ENCODE measurements around the gene KRTAP10-5. TPM values are rescaled to one million over a fixed set of nuclear protein-coding genes. Genes with fewer than 3 reads are reported as not detected.
"Not testable (repeated sequence)": the region's sequence is repeated elsewhere in the genome, so short reads cannot be mapped to it uniquely, and the experiment has no call there.

Gene KRTAP10-5
- total RNA-seq, 5 donors from 2014 or later (not counting 1 experiment from before 2014, with no cell fraction given) = not detected

- ChIA-PET POLR2A (no interaction called here), CTCF (no interaction called here)
- H3K36me3 Mint-ChIP-seq = peaks cover 4% of the 10 kb centered on the region
- no peaks in the 10 kb centered on the region for H3K9me3 ChIP-seq
- H3K27ac ChIP-seq (ENCODE audit: low read length) = no peak overlapping the region
- peaks cover 22 to 30% (median 28%) of the 10 kb centered on the region in 3 donors for H3K4me1 Mint-ChIP-seq
- H3K4me3 Mint-ChIP-seq = no peak overlapping the region
- H3K4me1 ChIP-seq (ENCODE audit: control insufficient read depth in 1 of 2, extremely low read depth in 1 of 2, insufficient read depth in 2 of 2, low read length in 2 of 2) = peaks cover 4 to 22% of the 10 kb centered on the region in 2 experiments
- peaks cover 0 to 9% of the 10 kb centered on the region in 2 experiments for H3K27me3 ChIP-seq (replicated peaks in 1 of 2; ENCODE audit: control insufficient read depth in 2 of 2, extremely low read depth in 1 of 2, insufficient read depth in 2 of 2, low read length in 1 of 2)
- no peaks in the 10 kb centered on the region for H3K36me3 ChIP-seq (ENCODE audit: control insufficient read depth in 2 of 2, extremely low read depth in 1 of 2, insufficient read depth in 1 of 2, low read length in 1 of 2)
- 83% methylated on average over 12 of the region's 13 CpGs for WGBS (ENCODE audit: insufficient coverage)
- peaks cover 1 to 2% of the 10 kb centered on the region in 2 donors for H3K27me3 Mint-ChIP-seq
- ATAC-seq (replicated peaks in 1 of 4) (no peak), DNase-seq (no peak)
- peaks cover 12 to 27% (median 16%) of the 10 kb centered on the region in 3 donors for H3K9me3 Mint-ChIP-seq
- H3K4me3 ChIP-seq (ENCODE audit: control insufficient read depth in 1 of 2, extremely low read depth in 1 of 2, low read length in 1 of 2) = no peak overlapping the region
- H3K27ac Mint-ChIP-seq = peak overlapping the region in 1 of 2 donors; percentile 52
Observed at GRCh38 chr21:44612669-44613229, 32.3 kb upstream of the KRTAP10-5 start.

GRCh38 chr21:44612029-44612486 lies 31.7 kb upstream of the KRTAP10-5 start, which contains the start of gene KRTAP10-8:
Gene KRTAP10-8 (plus strand): TSS chr21:44612079. CDS start chr21:44612101, 22 bp downstream.
- Mint-ChIP-seq H3K27me3 (peaks cover 2 to 3% of the 10 kb centered on the region in 2 donors), H3K27ac (no peak within 1 kb of the TSS), H3K9me3 (peaks cover 12 to 27% (median 16%) of the 10 kb centered on the region in 3 donors), H3K4me3 (no peak within 1 kb of the TSS), H3K4me1 (peaks cover 15 to 23% (median 21%) of the 10 kb centered on the region in 3 donors), H3K36me3 (peaks cover 4% of the 10 kb centered on the region)
- ChIA-PET CTCF (no interaction called here), POLR2A (no interaction called here)
- Histone ChIP-seq H3K27ac (ENCODE audit: low read length) (no peak within 1 kb of the TSS), H3K4me1 (ENCODE audit: control insufficient read depth in 1 of 2, extremely low read depth in 1 of 2, insufficient read depth in 2 of 2, low read length in 2 of 2) (peaks cover 0 to 15% of the 10 kb centered on the region in 2 experiments), H3K27me3 (replicated peaks in 1 of 2; ENCODE audit: control insufficient read depth in 2 of 2, extremely low read depth in 1 of 2, insufficient read depth in 2 of 2, low read length in 1 of 2) (peaks cover 0 to 9% of the 10 kb centered on the region in 2 experiments), H3K4me3 (ENCODE audit: control insufficient read depth in 1 of 2, extremely low read depth in 1 of 2, low read length in 1 of 2) (no peak within 1 kb of the TSS), H3K9me3 (no peaks in the 10 kb centered on the region), H3K36me3 (ENCODE audit: control insufficient read depth in 2 of 2, extremely low read depth in 1 of 2, insufficient read depth in 1 of 2, low read length in 1 of 2) (no peaks in the 10 kb centered on the region)
- WGBS (ENCODE audit: insufficient coverage) = 95% methylated on average over 6 of the region's 8 CpGs
- no peak for DNase-seq
- ATAC-seq (replicated peaks in 1 of 4) = no peak

GRCh38 chr21:44611551-44611950 lies 31.1 kb upstream of the KRTAP10-5 start:
- H3K27ac ChIP-seq (ENCODE audit: low read length) = no peak overlapping the region
- peaks cover 0 to 10% of the 10 kb centered on the region in 2 experiments for H3K4me1 ChIP-seq (ENCODE audit: control insufficient read depth in 1 of 2, extremely low read depth in 1 of 2, insufficient read depth in 2 of 2, low read length in 2 of 2)
- Mint-ChIP-seq H3K27me3 (peaks cover 4% of the 10 kb centered on the region in 2 donors), H3K4me3 (no peak overlapping the region), H3K9me3 (peaks cover 12 to 28% (median 16%) of the 10 kb centered on the region in 3 donors), H3K36me3 (peaks cover 5% of the 10 kb centered on the region), H3K27ac (no peak overlapping the region), H3K4me1 (peaks cover 11 to 18% (median 16%) of the 10 kb centered on the region in 3 donors)
- DNase-seq (no peak), ATAC-seq (replicated peaks in 1 of 4) (no peak)
- no peaks in the 10 kb centered on the region for H3K36me3 ChIP-seq (ENCODE audit: control insufficient read depth in 2 of 2, extremely low read depth in 1 of 2, insufficient read depth in 1 of 2, low read length in 1 of 2)
- WGBS (ENCODE audit: insufficient coverage) = 94% methylated on average over 2 of the region's 4 CpGs
- H3K27me3 ChIP-seq (replicated peaks in 1 of 2; ENCODE audit: control insufficient read depth in 2 of 2, extremely low read depth in 1 of 2, insufficient read depth in 2 of 2, low read length in 1 of 2) = peaks cover 0 to 9% of the 10 kb centered on the region in 2 experiments
- H3K4me3 ChIP-seq (ENCODE audit: control insufficient read depth in 1 of 2, extremely low read depth in 1 of 2, low read length in 1 of 2) = no peak overlapping the region
- ChIA-PET CTCF (no interaction called here), POLR2A (no interaction called here)
- no peaks in the 10 kb centered on the region for H3K9me3 ChIP-seq

- H3K27me3 ChIP-seq (replicated peaks in 1 of 2; ENCODE audit: control insufficient read depth in 2 of 2, extremely low read depth in 1 of 2, insufficient read depth in 2 of 2, low read length in 1 of 2); H3K4me1 Mint-ChIP-seq; ATAC-seq (replicated peaks in 1 of 4); H3K4me3 ChIP-seq (ENCODE audit: control insufficient read depth in 1 of 2, extremely low read depth in 1 of 2, low read length in 1 of 2); H3K27ac Mint-ChIP-seq; H3K4me3 Mint-ChIP-seq; H3K36me3 ChIP-seq (ENCODE audit: control insufficient read depth in 2 of 2, extremely low read depth in 1 of 2, insufficient read depth in 1 of 2, low read length in 1 of 2); DNase-seq; H3K27ac ChIP-seq (ENCODE audit: low read length); H3K9me3 ChIP-seq; H3K4me1 ChIP-seq (ENCODE audit: control insufficient read depth in 1 of 2, extremely low read depth in 1 of 2, insufficient read depth in 2 of 2, low read length in 2 of 2); H3K27me3 Mint-ChIP-seq; H3K36me3 Mint-ChIP-seq; POLR2A ChIA-PET; CTCF ChIA-PET: not testable (repeated sequence)
- peaks cover 12 to 32% (median 16%) of the 10 kb centered on the region in 3 donors for H3K9me3 Mint-ChIP-seq
- WGBS (ENCODE audit: insufficient coverage) = 91% methylated on average over 5 of the region's 7 CpGs
Observed at GRCh38 chr21:44610157-44610843, 29.9 kb upstream of the KRTAP10-5 start.

GRCh38 chr21:44609193-44609592 lies 28.8 kb upstream of the KRTAP10-5 start:
- Mint-ChIP-seq H3K9me3 (peaks cover 12 to 32% (median 16%) of the 10 kb centered on the region in 3 donors), H3K4me1 (peaks cover 0 to 3% (median under 1%) of the 10 kb centered on the region in 3 donors), H3K27me3 (peaks cover 6 to 12% of the 10 kb centered on the region in 2 donors), H3K27ac (no peak overlapping the region), H3K36me3 (peaks cover 6% of the 10 kb centered on the region), H3K4me3 (no peak overlapping the region)
- Histone ChIP-seq H3K27ac (ENCODE audit: low read length) (no peak overlapping the region), H3K27me3 (replicated peaks in 1 of 2; ENCODE audit: control insufficient read depth in 2 of 2, extremely low read depth in 1 of 2, insufficient read depth in 2 of 2, low read length in 1 of 2) (peaks cover 0 to 1% of the 10 kb centered on the region in 2 experiments), H3K4me1 (ENCODE audit: control insufficient read depth in 1 of 2, extremely low read depth in 1 of 2, insufficient read depth in 2 of 2, low read length in 2 of 2) (no peaks in the 10 kb centered on the region), H3K9me3 (no peaks in the 10 kb centered on the region), H3K4me3 (ENCODE audit: control insufficient read depth in 1 of 2, extremely low read depth in 1 of 2, low read length in 1 of 2) (no peak overlapping the region), H3K36me3 (ENCODE audit: control insufficient read depth in 2 of 2, extremely low read depth in 1 of 2, insufficient read depth in 1 of 2, low read length in 1 of 2) (no peaks in the 10 kb centered on the region)
- DNase-seq (no peak), ATAC-seq (replicated peaks in 1 of 4) (no peak)
- POLR2A ChIA-PET = interaction anchor here in 1 of 2 donors (0.6 kb wide), 1 partner anchor 172 kb away, joined by 4 read pairs; no protein-coding TSS in a partner anchor
- CTCF ChIA-PET = no interaction called here

GRCh38 chr21:44606495-44606894 lies 26.1 kb upstream of the KRTAP10-5 start:
- Histone ChIP-seq H3K9me3 (no peaks in the 10 kb centered on the region), H3K27me3 (replicated peaks in 1 of 2; ENCODE audit: control insufficient read depth in 2 of 2, extremely low read depth in 1 of 2, insufficient read depth in 2 of 2, low read length in 1 of 2) (peaks cover 0 to 24% of the 10 kb centered on the region in 2 experiments), H3K4me1 (ENCODE audit: control insufficient read depth in 1 of 2, extremely low read depth in 1 of 2, insufficient read depth in 2 of 2, low read length in 2 of 2) (no peaks in the 10 kb centered on the region), H3K4me3 (ENCODE audit: control insufficient read depth in 1 of 2, extremely low read depth in 1 of 2, low read length in 1 of 2) (no peak overlapping the region), H3K36me3 (ENCODE audit: control insufficient read depth in 2 of 2, extremely low read depth in 1 of 2, insufficient read depth in 1 of 2, low read length in 1 of 2) (no peaks in the 10 kb centered on the region), H3K27ac (ENCODE audit: low read length) (no peak overlapping the region)
- WGBS (ENCODE audit: insufficient coverage) = 75% methylated on average over 2 of the region's 4 CpGs
- H3K4me1 Mint-ChIP-seq = peaks cover 0 to 5% (median 0%) of the 10 kb centered on the region in 3 donors
- ChIA-PET POLR2A (no interaction called here), CTCF (no interaction called here)
- peaks cover 6 to 18% of the 10 kb centered on the region in 2 donors for H3K27me3 Mint-ChIP-seq
- peaks cover 6% of the 10 kb centered on the region for H3K36me3 Mint-ChIP-seq
- peaks cover 12 to 30% (median 16%) of the 10 kb centered on the region in 3 donors for H3K9me3 Mint-ChIP-seq
- no peak overlapping the region for H3K4me3 Mint-ChIP-seq
- no peak for ATAC-seq (replicated peaks in 1 of 4)
- no peak for DNase-seq
- H3K27ac Mint-ChIP-seq = no peak overlapping the region

All from T-cell (primary cell).